PC-9 (cell line): ENCODE measurements around the gene EFS.

Experiments used
- EZH2 ChIP-seq: fragments of 200-600 bp; sonication (generic); IDR thresholded peaks from 2 replicates; pipeline ENCODE4 v1.8.0; 2017; ENCODE audit warnings: antibody characterized with exemption, low read depth
- TF ChIP-seq, protein P1 (sequence below): fragments of 200-600 bp; sonication (generic); conservative IDR thresholded peaks from 2 replicates; pipeline ENCODE4 v1.6.1; 2017; ENCODE audit warnings: mixed run types, antibody characterized with exemption, mild to moderate bottlenecking, moderate library complexity

DNA sequence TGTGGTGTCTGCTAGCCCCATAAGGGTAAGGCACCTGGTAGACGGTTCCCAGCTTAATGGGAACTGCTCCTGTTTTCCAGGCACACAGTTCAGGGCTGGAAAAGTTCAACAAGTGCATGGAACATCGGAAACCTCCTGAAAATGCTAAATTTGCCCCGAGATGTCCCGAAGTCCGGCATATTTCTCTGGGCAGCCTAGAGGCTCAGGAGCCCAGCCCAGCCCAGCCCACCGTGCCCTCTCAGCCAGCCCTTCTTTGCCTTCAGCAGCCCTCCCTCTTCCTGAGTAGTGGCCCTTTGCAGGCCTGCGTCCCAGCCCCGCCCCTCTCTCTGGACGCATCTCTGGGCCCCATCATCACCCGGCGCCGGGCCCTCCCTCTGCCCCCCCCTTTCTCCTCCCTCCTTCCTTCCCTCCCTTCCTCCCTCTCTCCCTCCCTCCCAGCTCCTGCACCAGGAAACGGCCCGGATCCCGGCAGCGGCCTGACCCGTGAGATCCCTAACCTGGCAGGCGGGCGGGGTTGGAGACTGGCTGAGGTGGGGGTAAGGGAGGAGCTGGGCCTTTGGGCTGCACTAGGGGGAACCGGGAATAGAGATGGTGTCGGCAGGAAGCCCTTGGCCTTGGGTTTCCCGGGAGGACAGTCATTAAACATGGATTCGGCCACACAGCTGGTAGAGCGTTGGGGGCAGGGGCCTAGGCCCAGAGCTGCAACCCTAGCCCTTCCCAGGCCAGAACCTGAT is 58.4 kb downstream of the EFS start, which contains the start of gene BCL2L2:
- TF ChIP-seq, protein P1, sequence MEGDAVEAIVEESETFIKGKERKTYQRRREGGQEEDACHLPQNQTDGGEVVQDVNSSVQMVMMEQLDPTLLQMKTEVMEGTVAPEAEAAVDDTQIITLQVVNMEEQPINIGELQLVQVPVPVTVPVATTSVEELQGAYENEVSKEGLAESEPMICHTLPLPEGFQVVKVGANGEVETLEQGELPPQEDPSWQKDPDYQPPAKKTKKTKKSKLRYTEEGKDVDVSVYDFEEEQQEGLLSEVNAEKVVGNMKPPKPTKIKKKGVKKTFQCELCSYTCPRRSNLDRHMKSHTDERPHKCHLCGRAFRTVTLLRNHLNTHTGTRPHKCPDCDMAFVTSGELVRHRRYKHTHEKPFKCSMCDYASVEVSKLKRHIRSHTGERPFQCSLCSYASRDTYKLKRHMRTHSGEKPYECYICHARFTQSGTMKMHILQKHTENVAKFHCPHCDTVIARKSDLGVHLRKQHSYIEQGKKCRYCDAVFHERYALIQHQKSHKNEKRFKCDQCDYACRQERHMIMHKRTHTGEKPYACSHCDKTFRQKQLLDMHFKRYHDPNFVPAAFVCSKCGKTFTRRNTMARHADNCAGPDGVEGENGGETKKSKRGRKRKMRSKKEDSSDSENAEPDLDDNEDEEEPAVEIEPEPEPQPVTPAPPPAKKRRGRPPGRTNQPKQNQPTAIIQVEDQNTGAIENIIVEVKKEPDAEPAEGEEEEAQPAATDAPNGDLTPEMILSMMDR, result no peak
- TF ChIP-seq EZH2, result no peak
